GM12892 (cell line): ENCODE results near the gene CLASRP.

Experiments used
- POLR2A ChIP-seq: IDR thresholded peaks from 2 replicates; pipeline ENCODE4 v1.6.1; 2011; ENCODE audit warnings: low read depth, low read length, control low read depth
- POLR2AphosphoS5 ChIP-seq: IDR thresholded peaks from 2 replicates; pipeline ENCODE4 v1.6.1; 2011; ENCODE audit warnings: low read depth, low read length, control low read depth
- TAF1 ChIP-seq: IDR thresholded peaks from 2 replicates; pipeline ENCODE4 v1.6.1; 2011; ENCODE audit warnings: low read depth, mild to moderate bottlenecking, control low read depth, low read length, borderline replicate concordance

GRCh38 chr19:45051929-45052579, 13.2 kb downstream of the CLASRP start:
- TF ChIP-seq POLR2A: no peak
- no peak for TF ChIP-seq POLR2AphosphoS5
- no peak for TF ChIP-seq TAF1
